COLO829 (cell line): ENCODE data around the gene MACF1.
A peak's percentile ranks its signal among the peaks of the same experiment; 100 is the strongest.

ENCODE experiments used
- DNase-seq: peaks from one replicate; pipeline ENCODE4 v3.0.0; 2012; ENCODE audit warnings: low spot score

Gene MACF1

DNA sequence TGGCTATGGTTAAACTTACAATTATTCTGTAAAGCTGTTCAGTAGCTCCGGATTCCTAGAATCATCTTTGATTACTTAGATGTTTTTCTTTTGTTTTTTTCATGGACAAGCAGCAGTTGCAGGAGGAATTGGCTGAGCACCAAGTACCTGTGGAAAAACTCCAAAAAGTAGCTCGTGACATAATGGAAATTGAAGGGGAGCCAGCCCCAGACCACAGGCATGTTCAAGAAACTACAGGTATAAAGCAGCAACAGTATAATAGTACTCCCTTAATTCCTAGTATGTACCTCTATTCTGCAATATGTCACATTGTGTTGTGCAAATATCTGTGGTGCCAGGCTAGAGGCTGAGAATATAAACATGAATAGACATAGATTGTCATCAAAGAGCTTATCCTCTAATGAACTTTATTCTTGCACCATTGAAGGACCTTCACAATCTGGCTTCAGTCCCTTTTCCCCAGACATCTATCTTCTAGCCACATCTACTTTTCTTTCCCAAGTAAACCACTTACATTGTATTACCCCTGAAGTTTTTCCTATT is 154.6 kb downstream of the MACF1 start:
- no peak for DNase-seq

- DNase-seq = no peak
Measured at GRCh38 chr1:39360731-39361130, 156.2 kb downstream of the MACF1 start.

DNA sequence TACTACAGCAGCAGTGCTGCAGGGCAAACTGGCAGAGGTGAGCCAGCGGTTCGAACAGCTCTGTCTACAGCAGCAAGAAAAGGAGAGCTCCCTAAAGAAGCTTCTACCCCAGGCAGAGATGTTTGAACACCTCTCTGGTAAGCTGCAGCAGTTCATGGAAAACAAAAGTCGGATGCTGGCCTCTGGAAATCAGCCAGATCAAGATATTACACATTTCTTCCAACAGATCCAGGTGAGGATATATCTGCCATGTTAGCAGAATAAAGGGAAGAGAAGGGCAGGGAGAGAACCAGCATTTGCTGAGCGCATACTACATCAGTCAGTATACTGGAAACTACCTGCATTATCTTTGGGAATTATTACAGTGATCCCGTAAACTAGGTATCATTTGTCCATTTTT is 157.0 kb downstream of the MACF1 start:
- DNase-seq = no peak

- DNase-seq = no peak
Measured at GRCh38 chr1:39363267-39363666, 158.8 kb downstream of the MACF1 start.

DNA sequence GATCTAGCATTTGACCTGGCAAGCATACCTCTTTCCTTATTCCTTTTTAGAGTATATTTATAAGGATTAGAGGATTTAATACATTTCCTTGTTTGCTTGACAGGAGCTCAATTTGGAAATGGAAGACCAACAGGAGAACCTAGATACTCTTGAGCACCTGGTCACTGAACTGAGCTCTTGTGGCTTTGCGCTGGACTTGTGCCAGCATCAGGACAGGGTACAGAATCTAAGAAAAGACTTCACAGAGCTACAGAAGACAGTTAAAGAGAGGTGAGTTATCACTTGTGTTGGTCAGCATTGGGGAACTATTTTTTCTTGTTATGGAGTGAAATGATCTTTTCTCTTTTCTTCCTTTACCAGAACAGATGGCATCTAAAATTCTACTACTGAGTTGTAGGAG is 163.6 kb downstream of the MACF1 start:
- no peak for DNase-seq

GRCh38 chr1:39369565-39369964 is 165.1 kb downstream of the MACF1 start:
- no peak for DNase-seq

- no peak for DNase-seq
Measured at GRCh38 chr1:39370602-39371001, 166.1 kb downstream of the MACF1 start.

GRCh38 chr1:39372105-39372504 is 167.6 kb downstream of the MACF1 start:
- no peak for DNase-seq

DNA sequence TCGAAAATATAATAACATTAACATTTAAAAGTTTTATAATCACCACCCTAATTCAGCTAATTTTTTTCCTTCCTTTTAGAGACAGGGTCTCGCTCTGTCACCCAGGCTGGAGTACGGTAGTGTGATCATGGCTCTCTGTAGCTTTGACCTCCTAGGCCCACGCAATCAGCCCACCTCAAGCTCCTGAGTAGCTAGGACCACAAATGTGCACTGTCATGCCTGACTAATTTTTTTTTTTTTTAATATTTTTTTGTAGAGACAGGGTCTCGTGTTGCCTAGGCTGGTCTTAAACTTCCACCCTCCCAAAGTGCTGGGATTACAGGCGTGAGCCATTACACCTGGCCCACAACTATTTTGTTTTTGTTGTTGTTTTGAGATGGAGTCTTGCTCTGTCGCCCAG is 172.2 kb downstream of the MACF1 start:
- DNase-seq = no peak

GRCh38 chr1:39378377-39378776 is 173.9 kb downstream of the MACF1 start:
- no peak for DNase-seq

- no peak for DNase-seq
Measured at GRCh38 chr1:39379187-39379586, 174.7 kb downstream of the MACF1 start.

DNA sequence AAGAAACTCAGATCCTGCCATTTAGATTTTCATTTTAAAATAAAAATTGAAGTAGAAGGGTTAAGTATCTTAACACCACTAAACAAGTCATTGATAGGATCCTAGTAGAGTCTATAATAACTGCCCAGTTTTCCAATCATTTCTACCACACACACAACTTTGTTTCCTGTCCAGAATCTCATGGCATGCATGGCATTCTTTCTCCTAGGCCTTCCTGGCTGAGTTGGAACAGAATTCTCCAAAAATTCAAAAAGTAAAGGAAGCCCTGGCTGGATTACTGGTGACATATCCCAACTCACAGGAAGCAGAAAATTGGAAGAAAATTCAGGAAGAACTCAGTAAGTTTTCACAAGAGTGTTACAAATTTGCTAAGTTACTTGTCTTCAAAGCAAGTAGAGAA is 175.5 kb downstream of the MACF1 start:
- no peak for DNase-seq

DNA sequence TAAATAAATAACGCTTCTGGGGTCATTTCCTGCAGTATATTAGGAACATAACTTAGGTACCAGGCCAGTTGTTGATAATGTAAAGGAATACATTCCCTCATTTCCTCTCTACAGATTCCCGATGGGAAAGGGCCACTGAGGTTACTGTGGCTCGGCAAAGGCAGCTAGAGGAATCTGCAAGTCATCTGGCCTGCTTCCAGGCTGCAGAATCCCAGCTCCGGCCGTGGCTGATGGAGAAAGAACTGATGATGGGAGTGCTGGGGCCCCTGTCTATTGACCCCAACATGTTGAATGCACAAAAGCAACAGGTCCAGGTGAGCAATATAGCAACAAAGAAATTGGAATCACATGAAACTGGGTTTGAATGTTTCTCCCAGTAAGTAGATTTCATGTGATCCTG is 177.3 kb downstream of the MACF1 start:
- DNase-seq = no peak

DNA sequence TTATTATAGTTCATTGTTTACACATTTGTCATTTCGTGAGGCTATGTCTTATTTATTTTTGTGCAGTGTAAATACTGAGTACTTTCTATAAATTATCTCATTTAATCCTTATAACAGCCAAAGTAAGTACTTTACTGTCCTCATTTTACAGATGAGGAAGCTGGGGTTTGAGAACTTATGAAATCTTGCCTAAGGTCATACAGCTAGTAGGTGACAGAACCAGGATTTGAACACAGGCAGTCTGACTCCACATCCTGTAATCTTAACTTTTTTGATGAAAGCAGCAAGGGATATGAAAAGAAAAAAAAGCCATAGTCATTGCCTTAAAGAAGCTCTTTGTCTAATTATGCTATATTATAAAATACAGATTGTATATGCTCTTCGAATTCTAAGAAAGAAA is 179.8 kb downstream of the MACF1 start:
- no peak for DNase-seq

DNA sequence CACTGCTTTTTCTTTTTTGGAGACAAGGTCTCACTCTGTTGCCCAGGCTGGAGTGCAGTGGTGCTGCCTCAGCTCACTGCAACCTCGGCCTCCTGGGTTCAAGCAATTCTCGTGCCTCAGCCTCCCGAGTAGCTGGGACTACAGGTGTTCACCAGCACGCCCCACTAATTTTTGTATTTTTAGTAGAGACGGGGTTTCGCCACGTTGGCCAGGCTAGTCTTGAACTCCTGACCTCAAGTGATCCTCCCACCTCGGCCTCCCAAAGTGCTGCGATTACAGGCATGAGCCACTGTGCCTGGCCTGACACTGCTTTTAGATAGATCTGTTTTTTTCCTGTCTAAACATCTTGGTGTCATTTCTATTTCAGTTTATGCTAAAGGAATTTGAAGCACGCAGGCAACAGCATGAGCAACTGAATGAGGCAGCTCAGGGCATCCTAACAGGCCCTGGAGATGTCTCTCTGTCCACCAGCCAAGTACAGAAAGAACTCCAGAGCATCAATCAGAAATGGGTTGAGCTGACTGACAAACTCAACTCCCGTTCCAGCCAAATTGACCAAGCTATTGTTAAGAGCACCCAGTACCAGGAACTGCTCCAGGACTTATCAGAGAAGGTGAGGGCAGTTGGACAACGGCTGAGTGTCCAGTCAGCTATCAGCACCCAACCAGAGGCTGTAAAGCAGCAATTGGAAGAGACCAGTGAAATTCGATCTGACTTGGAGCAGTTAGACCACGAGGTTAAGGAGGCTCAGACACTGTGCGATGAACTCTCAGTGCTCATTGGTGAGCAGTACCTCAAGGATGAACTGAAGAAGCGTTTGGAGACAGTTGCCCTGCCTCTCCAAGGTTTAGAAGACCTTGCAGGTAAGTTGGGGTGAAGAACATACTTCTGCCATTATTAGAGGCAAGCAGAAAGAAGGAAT is 180.8 kb downstream of the MACF1 start:
- DNase-seq = no peak

GRCh38 chr1:39386997-39387396 is 182.5 kb downstream of the MACF1 start:
- DNase-seq = no peak

GRCh38 chr1:39387452-39387851 is 183.0 kb downstream of the MACF1 start:
- DNase-seq = peak; percentile 83

DNA sequence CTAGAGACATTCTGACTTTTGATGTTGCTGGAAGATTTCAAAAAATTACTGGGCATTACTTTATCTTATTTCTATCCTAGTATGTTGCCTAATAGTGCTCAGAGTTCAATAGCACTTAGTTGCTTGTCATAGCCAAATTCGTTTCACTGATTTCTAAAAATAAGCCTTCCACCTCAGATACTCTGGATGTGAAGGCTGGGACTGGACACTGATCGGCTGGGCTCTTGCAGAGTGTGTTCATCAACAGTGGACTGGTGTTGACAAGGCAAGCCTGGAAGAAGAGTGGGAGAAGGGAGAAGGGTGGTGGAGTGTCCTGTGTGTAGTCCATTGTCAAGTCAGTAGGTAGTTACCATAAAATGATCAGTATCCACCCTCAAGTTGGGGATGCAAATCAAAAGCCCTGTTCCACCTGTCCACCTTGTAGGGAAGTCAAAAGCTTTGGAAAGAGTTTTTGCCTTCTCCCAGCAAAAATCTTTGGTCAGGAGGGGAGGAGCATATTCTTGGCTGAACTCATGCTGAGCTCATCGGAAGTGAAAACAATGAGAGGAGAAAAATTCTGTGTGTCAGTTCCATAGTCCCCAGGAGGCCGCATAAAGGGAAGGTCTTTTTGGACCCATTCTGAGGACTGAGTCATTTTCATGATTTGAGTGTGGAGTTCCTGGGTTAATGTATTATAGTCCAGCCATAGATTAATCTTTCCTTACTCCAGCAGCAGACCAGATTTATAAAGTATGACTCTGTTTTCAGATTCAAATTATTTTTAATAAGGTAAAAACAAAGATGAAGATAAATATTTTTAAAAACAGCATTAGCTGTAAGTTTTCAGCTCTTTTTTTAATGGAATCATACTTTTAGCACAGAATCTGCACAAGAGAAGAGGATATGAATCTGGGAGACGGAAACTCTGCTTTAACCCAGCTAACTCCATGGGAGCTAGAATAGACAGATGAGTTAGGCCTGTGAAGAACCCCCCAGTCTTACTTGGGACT is 187.5 kb downstream of the MACF1 start:
- peak; percentile 74 for DNase-seq

- DNase-seq = no peak
Measured at GRCh38 chr1:39392851-39393573, 188.5 kb downstream of the MACF1 start.

GRCh38 chr1:39393645-39394044 is 189.2 kb downstream of the MACF1 start:
- DNase-seq = no peak

GRCh38 chr1:39394059-39394458 is 189.6 kb downstream of the MACF1 start:
- no peak for DNase-seq

GRCh38 chr1:39394598-39394997 is 190.1 kb downstream of the MACF1 start:
- no peak for DNase-seq
